GM19397 (cell line): ENCODE measurements around the gene NOL9.
A peak's percentile ranks its signal among the peaks of the same experiment; 100 is the strongest.
"Not testable (repeated sequence)": the region's sequence is repeated elsewhere in the genome, so short reads cannot be mapped to it uniquely, and the experiment has no call there.

Experiments
- ATAC-seq: cut with Tn5 transposase; IDR thresholded peaks from one replicate; pipeline ENCODE4 v1.9.1; 2021; ENCODE audit warnings: mild to moderate bottlenecking, moderate library complexity; ENCODE audit not compliant: unreplicated experiment

NOL9 gene

GRCh38 chr1:6554031-6554906 lies at the start of gene NOL9:
NOL9 (minus strand) TSS chr1:6554513; CDS start chr1:6554502, 11 bp downstream.
- peak; percentile 92 for ATAC-seq

- ATAC-seq = peak; percentile 28
These were observed 49.1 kb upstream of the NOL9 start for GRCh38 chr1:6603238-6603914.

GRCh38 chr1:6602669-6603237 lies 48.4 kb upstream of the NOL9 start, which contains the start of gene KLHL21:
KLHL21 (minus strand) TSS chr1:6602869; CDS start chr1:6602817, 52 bp downstream.
- peak; percentile 51 for ATAC-seq

GRCh38 chr1:6601923-6602668 lies 47.8 kb upstream of the NOL9 start:
- peak; percentile 12 for ATAC-seq

GRCh38 chr1:6601049-6601922 lies 47.0 kb upstream of the NOL9 start:
- ATAC-seq = no peak

GRCh38 chr1:6600410-6601048 lies 46.2 kb upstream of the NOL9 start:
- no peak for ATAC-seq

- ATAC-seq = not testable (repeated sequence)
These were observed 45.7 kb upstream of the NOL9 start for GRCh38 chr1:6599991-6600390.

GRCh38 chr1:6599141-6599975 lies 45.0 kb upstream of the NOL9 start:
- ATAC-seq = no peak

- no peak for ATAC-seq
These were observed 43.4 kb upstream of the NOL9 start for GRCh38 chr1:6597777-6598131.

GRCh38 chr1:6596886-6597776 lies 42.8 kb upstream of the NOL9 start:
- no peak for ATAC-seq

- ATAC-seq = no peak
These were observed 42.0 kb upstream of the NOL9 start for GRCh38 chr1:6596351-6596750.

GRCh38 chr1:6594977-6595740 lies 40.8 kb upstream of the NOL9 start:
- ATAC-seq = no peak

GRCh38 chr1:6593810-6594209 lies 39.5 kb upstream of the NOL9 start:
- no peak for ATAC-seq

GRCh38 chr1:6592865-6593593 lies 38.7 kb upstream of the NOL9 start:
- ATAC-seq = no peak

GRCh38 chr1:6592441-6592840 lies 38.1 kb upstream of the NOL9 start:
- no peak for ATAC-seq

- ATAC-seq = no peak
These were observed 37.3 kb upstream of the NOL9 start for GRCh38 chr1:6591644-6592043.
